HG02870 (cell line): ENCODE data around the gene SLC13A3.

Experiments used
- ATAC-seq: cut with Tn5 transposase; IDR thresholded peaks from one replicate; pipeline ENCODE4 v1.9.1; 2021; ENCODE audit warnings: mild to moderate bottlenecking, moderate library complexity; ENCODE audit not compliant: unreplicated experiment

SLC13A3 gene

DNA sequence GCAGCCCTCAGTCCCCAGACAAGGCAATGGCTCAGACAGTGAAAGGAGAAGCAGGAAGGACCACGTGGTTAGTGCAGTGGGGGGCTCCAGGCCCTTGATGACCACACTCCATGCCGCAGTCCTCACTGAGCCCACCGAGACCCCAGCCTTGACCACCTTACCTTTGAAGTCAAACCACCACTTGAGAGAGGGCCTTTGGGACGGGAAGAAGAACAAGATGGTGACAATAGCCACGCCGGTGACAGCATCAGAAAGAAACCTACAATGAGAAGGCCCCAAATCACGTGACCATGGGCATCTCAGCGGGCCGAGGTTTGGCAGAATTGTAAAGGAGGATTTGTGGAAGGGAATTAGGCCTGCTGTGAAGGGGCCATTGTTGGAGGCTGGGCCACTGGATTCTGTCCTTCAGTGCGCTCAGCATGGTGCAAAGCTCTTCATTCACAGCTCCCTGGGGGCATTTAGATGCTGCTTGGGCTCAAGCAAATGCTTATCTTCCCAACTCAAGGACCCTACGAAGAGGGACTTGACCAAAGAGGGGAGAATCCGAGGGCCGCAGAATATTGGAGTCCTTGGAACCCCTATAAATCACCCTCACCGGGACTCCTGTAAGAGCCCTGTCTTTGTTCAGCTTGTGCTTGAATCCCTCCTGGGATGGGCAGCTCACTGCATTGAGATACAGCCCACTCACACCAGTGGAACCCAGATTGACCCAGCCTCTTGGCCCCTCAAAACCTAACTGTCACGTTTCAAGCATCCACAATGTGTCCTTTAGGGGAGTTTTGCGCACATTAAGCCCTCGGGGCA, 67.6 kb downstream of the SLC13A3 start:
- no peak for ATAC-seq

DNA sequence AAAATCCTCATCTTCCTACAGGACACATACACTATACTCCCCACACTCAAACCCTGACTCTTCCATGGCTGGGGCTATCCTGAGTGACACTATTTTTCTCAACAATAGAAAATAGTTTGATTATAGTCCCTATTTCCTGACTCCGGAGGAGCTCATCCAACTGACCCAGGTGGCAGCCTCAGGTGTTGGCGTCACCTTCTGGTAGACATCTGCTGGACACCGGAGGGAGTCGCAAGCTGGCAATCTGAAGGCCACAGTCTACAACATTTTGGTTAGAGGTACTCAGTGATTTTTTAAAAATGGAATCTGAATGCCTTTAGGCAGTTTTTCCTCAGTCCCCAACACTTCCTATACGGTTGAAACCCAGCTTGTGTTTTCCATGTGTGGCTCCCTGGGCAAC, 68.6 kb downstream of the SLC13A3 start:
- ATAC-seq: no peak

DNA sequence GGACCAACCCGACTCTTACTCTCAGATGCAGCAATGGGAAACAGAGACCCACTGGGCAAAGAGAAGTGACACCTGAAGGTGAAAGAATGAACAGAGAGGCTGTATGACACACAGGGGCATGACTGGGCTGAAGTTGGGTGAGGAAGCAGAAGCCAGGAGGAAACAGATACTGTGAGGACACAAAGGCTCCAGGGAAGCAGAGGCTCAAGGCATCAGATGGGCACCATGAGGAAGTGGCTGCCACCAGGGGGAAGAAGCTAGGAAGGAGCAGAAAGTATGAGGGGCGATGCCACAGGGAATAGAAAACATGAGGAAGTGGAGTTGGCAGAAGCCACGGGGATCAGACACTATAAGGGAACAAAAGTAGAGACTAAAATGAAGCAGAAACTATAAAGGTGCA, 69.9 kb downstream of the SLC13A3 start:
- no peak for ATAC-seq

DNA sequence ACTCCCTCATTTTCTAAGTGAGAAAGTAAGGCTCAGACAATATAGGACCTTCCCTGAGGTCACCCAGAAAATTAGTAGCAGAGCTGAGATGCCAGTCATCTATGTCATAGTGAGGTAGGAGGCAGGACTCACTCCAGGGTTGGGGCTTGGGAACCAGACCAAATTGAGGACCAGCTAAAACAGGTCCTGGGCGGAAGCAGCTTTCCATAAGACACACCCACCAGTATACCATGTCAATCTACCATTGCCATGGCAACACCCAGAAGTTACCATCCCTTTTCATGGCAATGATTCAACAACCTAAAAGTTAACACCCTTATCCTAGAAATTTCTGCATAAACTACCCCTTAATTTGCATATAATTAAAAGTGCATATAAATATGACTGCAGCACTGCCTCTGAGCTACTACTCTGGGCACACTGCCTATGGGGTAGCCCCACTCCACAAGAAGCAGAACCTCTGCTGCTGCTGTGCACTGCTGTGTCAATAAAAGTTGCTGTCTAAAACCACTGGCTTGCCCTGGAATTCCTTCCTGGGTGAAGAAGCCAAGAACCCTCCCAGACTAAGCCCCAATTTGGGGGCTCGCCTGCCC, 70.5 kb downstream of the SLC13A3 start:
- no peak for ATAC-seq

DNA sequence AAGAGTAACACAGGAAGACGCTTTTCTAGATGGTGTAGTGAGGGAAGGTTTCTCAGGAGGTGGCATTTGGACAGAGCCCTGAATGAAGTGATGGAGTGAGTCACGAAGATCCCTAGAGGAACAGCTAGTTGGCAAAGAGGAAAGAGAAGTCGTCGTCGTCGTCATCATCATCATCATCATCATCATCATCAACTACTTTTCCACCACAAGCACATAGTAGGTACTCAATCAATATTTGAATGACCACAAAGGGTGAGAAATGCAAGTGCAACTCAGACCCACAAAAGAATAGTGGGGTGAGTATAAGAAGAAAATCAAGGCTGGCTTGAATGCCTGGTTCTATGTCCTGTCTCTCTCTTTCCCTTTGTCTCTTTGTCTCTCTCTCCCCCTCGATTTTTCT, 72.5 kb downstream of the SLC13A3 start:
- ATAC-seq: no peak

DNA sequence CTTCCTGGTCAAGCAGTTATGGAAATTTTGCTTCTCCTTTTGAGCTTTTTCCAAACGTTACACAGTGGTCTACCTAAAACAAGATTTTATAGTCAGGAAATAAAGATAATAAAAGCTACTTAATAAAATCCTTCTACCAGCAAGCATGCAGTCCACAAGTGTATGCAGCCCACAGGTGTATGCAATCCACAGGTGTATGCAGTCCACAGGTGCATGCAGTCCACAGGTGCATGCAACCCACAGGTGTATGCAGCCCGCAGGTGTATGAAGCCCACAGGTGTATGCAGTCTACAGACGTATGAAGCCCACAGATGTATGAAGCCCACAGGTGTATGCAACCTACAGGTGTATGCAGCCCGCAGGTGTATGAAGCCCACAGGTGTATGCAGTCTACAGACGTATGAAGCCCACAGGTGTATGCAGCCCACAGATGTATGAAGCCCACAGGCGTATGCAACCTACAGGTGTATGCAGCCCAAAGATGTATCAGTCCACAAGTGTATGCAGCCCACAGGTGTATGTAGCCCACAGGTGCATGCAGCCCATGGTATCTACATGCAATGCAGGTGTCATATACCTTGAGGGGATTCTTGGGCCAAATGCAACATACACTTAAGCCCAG, 74.4 kb downstream of the SLC13A3 start:
- ATAC-seq: no peak

DNA sequence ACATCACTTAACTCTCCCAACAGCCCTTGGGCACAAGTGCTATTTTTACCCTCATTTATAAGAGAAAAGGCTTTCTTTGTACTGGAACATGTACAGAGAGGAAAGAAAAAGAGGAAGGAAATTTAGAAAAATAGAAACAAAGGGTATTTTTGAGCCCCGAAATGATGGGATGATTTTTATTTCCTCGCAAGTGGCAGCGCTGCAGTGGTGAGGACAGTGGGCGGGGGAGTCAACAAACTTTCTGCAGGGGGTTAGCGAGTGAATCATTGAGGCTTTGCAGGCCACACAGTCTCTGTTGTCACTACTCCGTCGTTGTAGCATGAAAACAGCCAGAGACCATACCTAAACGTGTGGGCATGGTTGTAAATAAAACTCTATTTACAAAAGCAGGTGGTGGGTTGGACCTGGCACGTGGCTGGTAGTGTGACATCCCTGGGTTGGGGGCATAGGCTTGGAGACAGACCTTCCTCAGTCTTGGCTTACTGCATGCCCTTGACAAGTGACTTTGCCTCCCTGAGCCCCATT, 75.3 kb downstream of the SLC13A3 start:
- no peak for ATAC-seq

DNA sequence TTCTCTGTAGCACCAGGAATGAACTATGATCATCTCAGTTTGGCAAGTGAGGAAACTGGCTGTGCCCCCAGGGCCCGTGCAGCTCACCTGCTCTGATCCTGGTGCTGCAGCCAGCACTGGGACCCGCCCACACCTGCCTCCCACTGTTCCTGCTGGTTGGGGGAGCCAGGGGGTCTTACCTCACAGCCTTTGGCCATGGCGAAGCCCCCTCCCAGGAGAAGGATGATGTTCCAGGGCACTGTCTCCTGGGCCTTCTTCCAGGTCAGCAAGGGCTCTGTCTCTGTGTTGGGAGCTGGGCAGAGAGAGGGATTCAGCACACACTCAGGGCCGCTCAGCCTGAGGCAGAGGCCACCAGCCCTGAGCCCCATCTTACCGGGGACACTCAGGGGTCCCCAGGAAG, 75.9 kb downstream of the SLC13A3 start:
- ATAC-seq: no peak

DNA sequence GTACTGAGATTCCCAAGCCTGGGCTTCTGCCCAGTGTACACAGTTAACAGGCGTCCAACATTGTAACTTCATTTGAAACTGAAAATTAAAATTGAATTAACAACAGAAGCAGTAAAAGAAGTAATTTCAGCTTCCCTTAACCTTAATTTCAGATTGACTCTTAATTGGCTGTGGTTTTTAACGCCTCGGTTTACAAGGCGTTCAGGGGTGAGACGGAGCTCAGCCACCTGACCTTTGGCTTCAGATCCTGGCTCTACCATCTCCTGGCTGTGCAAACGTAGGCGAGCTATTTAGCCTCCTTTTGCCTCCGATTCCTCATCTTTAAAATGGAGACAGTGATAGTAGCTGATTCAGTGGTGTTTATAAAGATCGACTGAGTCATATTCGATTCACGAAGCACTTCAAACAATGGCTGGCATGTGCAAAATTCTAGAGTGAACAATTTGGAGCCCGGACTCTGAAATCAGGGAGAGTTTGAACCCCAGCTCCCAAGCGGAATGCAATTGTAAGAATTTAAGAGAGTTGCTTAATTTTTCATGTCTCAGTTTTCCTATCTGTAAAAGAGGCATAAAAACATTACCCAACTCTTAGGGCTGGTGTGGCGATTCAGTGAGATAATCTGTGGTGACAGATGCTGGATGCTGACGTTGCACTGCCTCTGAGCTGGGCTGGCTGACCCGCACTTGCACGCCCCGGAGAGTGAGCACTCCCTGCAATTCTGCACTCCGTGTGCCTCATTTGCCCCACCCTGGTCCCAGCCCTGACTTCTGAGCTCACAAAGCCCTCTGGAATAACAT, 77.3 kb downstream of the SLC13A3 start:
- ATAC-seq: no peak

DNA sequence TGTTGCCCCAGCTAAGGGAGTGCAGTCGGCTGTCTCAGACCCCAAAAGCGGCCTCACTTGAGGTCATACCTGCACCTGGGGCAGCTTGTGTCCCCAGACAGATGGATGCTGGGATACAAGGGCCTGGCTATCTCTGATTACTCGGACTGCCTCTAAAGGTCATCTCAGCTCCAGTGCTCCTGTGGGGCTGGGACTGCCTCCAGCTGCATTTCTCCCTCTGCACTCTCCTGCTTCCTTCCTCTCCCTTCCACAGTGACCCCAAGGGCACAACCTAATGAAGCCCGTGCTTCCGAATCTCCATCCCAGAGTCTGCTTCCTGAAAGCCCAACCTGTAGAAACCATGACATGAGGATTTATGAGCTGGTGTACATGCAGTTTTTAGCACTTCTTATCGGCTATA, 78.0 kb downstream of the SLC13A3 start:
- ATAC-seq: no peak

DNA sequence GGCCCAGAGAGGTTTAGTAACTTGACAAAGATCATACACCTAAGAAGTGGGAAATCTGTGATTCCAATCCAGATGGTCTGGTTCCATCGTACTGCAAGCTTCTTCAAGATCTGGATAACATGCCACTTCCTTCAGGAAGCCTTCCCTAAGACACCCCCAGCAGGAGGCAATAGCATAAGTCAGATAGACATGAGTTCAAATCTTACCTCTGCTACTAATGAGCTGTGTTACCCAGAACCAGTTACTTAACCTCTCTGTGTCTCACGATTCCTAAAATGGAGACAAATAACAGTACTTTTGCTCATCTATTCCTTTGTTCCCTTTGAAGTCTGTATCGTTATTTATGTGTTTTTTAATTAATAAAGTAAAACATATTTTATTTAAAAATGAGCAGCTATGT, 78.5 kb downstream of the SLC13A3 start:
- no peak for ATAC-seq

DNA sequence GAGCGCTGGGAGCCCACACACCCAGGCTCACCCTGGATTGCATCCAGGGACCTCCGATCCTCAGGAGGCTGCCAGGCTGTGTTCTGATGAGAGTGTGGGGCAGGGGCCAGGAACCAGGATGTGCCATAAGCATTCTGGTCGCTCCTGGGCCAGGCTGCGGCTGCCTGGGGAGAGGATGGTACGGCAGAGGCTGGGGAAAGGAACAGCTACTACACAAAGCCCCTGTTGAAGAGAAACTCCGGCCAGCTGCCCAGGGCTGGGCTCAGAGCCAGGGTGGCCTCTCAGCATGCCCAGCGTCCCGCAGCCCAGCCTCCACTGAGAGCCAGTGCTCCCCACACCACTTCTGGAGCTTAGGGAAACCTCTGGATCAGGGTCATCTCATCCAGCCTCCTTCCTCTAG, 79.1 kb downstream of the SLC13A3 start:
- ATAC-seq: no peak

DNA sequence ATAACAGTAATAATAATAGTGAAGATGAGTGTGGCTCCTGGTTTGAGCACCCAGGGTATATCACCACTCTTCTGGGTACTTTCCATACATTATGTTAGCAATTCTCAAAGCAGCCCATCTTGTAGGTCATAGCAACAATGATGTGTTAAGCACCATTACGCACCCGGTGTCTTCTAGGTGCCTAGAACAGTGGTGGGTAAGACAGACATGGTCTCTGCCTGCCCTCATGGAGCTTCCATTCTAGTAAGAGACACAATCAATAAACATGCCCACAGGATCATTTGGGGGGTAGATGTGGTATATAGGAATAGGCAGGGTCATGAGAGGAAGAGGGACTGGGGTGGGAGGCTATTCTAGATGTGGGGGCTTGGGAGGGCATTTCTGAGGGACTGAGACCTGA, 79.8 kb downstream of the SLC13A3 start:
- ATAC-seq: no peak

DNA sequence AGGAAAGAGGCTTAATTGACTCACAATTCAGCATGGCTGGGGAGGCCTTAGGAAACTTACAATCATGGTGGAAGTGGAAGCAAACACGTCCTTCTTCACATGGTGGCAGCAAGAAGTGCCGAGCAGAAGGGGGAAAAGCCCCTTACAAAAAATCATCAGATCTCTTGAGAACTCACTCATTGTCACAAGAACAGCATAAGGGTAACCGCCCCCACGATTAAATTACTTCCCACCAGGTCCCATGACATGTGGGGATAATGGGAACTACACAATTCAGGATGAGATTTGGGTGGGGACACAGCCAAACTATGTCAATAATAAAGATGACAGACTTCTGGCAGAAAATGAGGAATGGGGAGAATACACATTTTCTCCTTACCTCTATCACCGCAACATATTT, 80.3 kb downstream of the SLC13A3 start:
- no peak for ATAC-seq

DNA sequence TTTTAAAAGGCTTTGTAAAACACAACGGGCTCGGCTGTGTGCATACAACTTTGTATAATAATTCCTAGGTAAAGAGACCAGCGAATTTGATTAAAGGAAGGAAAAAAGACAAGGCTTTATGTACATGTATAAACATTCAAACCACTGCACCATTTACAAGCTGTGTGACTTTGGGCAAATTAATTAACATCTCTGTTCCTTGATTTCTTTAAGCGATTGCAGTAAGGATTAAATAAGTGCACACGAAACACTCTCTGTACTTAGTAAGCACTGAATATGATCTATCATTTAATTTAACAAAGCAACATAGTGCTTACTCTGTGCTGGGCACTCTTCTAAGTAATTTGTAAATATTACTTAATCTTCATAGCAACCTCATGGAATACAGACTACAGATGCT, 81.3 kb downstream of the SLC13A3 start:
- ATAC-seq: no peak

DNA sequence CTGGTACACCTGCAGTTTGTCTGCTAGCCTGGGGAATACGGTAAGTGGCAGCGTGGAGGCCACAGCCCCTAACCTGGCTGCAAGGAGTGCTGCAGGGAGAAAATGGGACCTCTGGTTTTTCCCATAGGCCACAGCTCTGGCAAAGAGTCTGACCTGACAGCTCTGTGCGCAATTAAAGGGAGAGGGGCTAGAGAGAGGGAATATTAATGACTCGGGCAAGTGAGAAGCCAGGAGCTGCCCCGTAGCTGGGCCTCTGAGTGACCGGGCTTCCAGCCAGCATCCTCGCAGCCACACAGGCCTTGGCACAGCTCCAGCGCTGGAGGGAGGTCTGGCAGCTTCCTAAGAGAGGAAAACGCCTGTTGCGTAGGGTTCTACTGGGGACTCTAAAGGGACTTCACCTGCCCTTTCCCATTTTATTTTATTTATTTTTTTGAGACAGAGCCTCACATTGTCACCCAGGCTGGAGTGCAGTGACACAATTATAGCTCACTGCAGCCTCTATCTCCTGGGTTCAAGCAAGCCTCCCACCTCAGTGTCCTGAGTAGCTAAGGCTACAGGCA, 82.6 kb downstream of the SLC13A3 start:
- no peak for ATAC-seq

DNA sequence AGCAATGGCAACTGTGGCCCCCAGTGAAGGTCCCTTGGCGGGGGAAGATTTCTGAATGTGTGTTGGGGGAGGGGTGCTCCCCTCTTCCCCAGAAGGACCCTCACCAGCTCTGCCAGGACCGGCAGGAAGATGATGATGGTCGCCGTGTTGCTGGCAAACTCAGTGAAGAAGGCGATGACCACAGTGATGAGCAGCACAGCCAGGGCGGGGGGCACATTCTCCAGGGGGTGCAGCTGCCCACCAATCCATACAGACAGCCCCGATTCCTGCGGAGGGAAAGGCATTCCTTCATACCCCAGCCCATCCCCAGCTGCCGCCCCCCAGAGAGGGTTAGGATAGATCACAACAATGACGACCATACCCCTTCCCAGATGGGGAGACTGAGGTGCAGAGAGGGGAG, 85.1 kb downstream of the SLC13A3 start:
- no peak for ATAC-seq

DNA sequence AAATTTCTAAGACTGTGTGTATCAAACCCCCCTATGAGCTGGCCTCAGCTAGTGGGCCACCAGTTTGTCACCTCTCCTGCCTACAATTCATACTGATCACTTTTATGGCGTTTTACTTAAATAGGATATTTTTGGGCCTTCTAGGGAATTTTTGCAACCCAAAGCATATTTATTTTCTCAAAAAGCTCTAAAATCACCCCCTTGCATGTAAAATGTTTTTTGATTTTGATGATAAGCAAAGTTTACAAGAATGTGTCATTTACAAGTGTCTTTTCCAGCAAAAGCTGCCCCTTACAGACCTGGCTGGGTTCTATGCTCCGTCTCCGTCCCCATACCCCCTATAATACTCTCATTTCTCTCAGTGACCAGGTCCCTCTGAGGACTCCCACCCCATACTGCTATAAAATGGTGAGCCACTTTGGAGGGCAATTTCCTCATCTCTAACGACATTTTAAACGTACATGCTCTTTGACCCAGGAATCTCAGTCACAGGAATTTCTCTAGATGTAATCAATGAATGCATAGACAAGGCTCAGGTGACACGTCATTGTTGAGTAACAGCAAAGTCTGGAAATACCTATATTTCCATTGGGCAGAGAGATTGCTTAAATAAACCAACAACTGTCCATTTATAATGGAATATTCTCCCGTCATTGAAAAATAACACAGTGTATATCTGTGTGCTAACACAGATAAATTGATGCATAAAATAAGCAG, 86.9 kb downstream of the SLC13A3 start:
- ATAC-seq: no peak

DNA sequence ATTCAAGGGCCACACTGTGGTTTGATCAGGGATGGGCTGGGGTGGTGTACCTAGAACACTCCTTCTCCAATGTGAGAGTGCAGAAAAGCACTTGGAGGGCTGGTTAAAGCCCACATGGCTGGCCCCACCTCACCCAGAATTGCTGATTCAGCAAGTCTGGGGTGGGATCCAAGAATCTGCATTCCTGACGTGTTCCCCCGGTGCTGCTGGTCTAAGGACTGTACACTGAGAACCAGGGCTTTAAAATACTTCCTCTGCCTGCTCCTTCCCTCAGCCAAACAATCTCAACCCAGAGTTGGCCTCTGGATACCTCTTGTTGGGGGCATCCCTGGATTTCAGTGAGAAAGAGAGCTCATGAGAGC, 87.4 kb downstream of the SLC13A3 start:
- ATAC-seq: no peak

DNA sequence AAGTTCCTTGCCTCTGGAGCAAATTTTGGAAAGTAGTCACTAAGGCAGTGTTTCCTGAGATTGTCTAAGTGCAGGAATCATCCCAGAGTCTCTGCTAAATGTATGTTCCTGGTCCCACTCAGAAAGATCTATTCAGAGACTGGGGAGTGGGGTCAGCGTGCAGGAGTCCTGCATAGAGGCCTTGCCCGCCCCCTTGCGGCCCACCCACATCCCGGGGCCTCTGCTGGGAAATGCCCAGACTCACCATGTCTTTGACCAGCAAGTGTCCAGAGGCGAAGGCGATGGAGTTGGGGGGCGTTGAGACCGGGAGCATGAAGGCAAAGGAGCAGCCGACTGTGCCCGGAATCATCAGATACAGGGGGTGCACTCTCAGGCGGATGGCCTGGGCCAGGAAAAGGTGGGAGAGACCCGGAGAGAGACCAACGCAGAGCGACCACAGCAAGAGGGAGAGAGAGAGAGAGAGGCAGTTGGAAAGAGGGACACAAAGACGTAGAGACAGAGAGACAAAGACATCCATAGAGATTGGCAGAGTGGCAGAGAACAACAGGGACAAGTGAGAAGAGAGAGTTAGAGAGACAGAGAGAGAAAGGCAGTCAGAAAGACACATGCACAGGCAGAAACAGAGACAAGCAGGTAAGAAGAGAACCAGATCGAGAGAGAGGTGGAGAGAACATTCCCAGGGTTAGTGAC, 87.9 kb downstream of the SLC13A3 start:
- no peak for ATAC-seq
